GM12878 (cell line): ENCODE results near the gene IZUMO1. TPM values are rescaled to one million over a fixed set of nuclear protein-coding genes. Genes with fewer than 3 reads are reported as not detected.

ENCODE experiments used
- ATAC-seq: fragments of 200-7000 bp; cut with Tn5 transposase; 3 replicates; pipeline ENCODE4 v1.9.1; 2020; ENCODE audit warnings: mild to moderate bottlenecking, moderate library complexity
- BruUV-seq: library from RNA; stranded (reverse); fragments of 400-500 nt; replicated peaks from 2 replicates; lab custom pipeline; 2021; lab: Mats Ljungman, UMichigan
- CTCF ChIA-PET: fragments of 300-600 bp; sonication (Branson Sonifier 250); formaldehyde crosslinking; extraction: SDS; loops from one replicate; lab custom pipeline; 2021; ENCODE audit warnings: inconsistent platforms; lab: Yijun Ruan, JAX
- POLR2A ChIA-PET: fragments of 350-600 bp; formaldehyde crosslinking; extraction: SDS; loops from one replicate; lab custom pipeline; 2021; ENCODE audit warnings: inconsistent platforms; lab: Charles Lee
- RAD21 ChIA-PET: fragments of 300-600 bp; sonication (Branson Sonifier 250); formaldehyde crosslinking; loops from one replicate; lab custom pipeline; 2023; ENCODE audit warnings: antibody characterized with exemption; ENCODE audit not compliant: unreplicated experiment; lab: Charles Lee
- SMC1A ChIA-PET: fragments of 300-600 bp; sonication (Branson Sonifier 250); formaldehyde crosslinking; loops from one replicate; lab custom pipeline; 2023; ENCODE audit not compliant: unreplicated experiment, uncharacterized antibody; lab: Charles Lee
- DNase-seq: peaks from one replicate; pipeline ENCODE4 v3.0.0-alpha.2; 2011; ENCODE audit warnings: low read depth, low spot score
- FAIRE-seq: peaks from 3 replicates; lab custom pipeline; 2011; peaks lifted over from hg19 to GRCh38; lab: Jason Lieb, UNC
- H2AFZ ChIP-seq: 2 replicates; pipeline ENCODE4 v1.6.0; 2011; ENCODE audit warnings: low read depth, low read length, control low read depth; ENCODE audit not compliant: control insufficient read depth
- H3K27ac ChIP-seq: 2 replicates; pipeline ENCODE4 v1.5.1; 2011; ENCODE audit warnings: control low read depth; ENCODE audit not compliant: control insufficient read depth, insufficient read depth
- H3K27me3 ChIP-seq, 2 experiments: replicated peaks in 1 of 2; 2 replicates each; pipeline versions ENCODE4 v1.6.0 to v1.6.1; 2011; ENCODE audit warnings: low read length in 1 of 2; ENCODE audit not compliant: control insufficient read depth in 2 of 2, insufficient read depth in 2 of 2
- H3K36me3 ChIP-seq, 2 experiments: 2 replicates each; pipeline ENCODE4 v1.5.1; 2011; ENCODE audit warnings: low read length in 1 of 2; ENCODE audit not compliant: control insufficient read depth in 2 of 2, insufficient read depth in 2 of 2
- H3K4me1 ChIP-seq: 2 replicates; pipeline ENCODE4 v1.6.1; 2011; ENCODE audit warnings: mild to moderate bottlenecking, low read length, moderate library complexity, mixed read lengths; ENCODE audit not compliant: control insufficient read depth, insufficient read depth
- H3K4me2 ChIP-seq: 2 replicates; pipeline ENCODE4 v1.6.0; 2011; ENCODE audit warnings: control low read depth; ENCODE audit not compliant: control insufficient read depth, insufficient read depth
- H3K4me3 ChIP-seq: fragments of 200-600 bp; sonication (generic); 2 replicates; pipeline ENCODE4 v1.5.1; 2016
- H3K79me2 ChIP-seq: 2 replicates; pipeline ENCODE4 v1.6.0; 2011; ENCODE audit warnings: low read length; ENCODE audit not compliant: control insufficient read depth, insufficient read depth
- H3K9ac ChIP-seq: 2 replicates; pipeline ENCODE4 v1.8.0; 2011; ENCODE audit warnings: low read length, control low read depth, mixed read lengths; ENCODE audit not compliant: control insufficient read depth, insufficient read depth
- H3K9me3 ChIP-seq: replicated peaks from 3 replicates; pipeline ENCODE4 v1.5.1; 2011; ENCODE audit warnings: mild to moderate bottlenecking, low read length; ENCODE audit not compliant: control insufficient read depth, insufficient read depth
- H4K20me1 ChIP-seq: 2 replicates; pipeline ENCODE4 v1.6.0; 2011; ENCODE audit not compliant: control insufficient read depth, insufficient read depth
- BHLHE40 ChIP-seq, 2 experiments: fragments of 450-650 bp in 1 of 2; IDR thresholded peaks; 2 replicates each; pipeline ENCODE4 v1.6.1; 2011 to 2017; ENCODE audit warnings: low read depth in 2 of 2, borderline replicate concordance in 1 of 2, improper control_type of control experiment in 1 of 2, low read length in 1 of 2, mild to moderate bottlenecking in 1 of 2
- CBFB ChIP-seq: IDR thresholded peaks from 2 replicates; pipeline ENCODE4 v1.6.1; 2016; ENCODE audit warnings: antibody characterized with exemption, low read depth
- DPF2 ChIP-seq: fragments of 450-650 bp; IDR thresholded peaks from 2 replicates; pipeline ENCODE4 v1.6.1; 2017; ENCODE audit warnings: mild to moderate bottlenecking
- FOXK2 ChIP-seq: fragments of 450-650 bp; IDR thresholded peaks from 2 replicates; pipeline ENCODE4 v1.6.1; 2017; ENCODE audit warnings: mild to moderate bottlenecking, moderate library complexity
- HDAC6 ChIP-seq: fragments of 200-600 bp; sonication (generic); IDR thresholded peaks from one replicate; pipeline ENCODE4 v1.8.0; 2017; ENCODE audit warnings: antibody characterized with exemption; ENCODE audit not compliant: unreplicated experiment
- KDM1A ChIP-seq: fragments of 200-600 bp; sonication (generic); IDR thresholded peaks from 2 replicates; pipeline ENCODE4 v1.6.1; 2016; ENCODE audit warnings: borderline replicate concordance
- NR2F1 ChIP-seq: fragments of 450-650 bp; conservative IDR thresholded peaks from 2 replicates; pipeline ENCODE4 v1.6.1; 2017; ENCODE audit warnings: mild to moderate bottlenecking
- PAX8 ChIP-seq: fragments of 450-650 bp; IDR thresholded peaks from 2 replicates; pipeline ENCODE4 v1.6.1; 2017; ENCODE audit warnings: mild to moderate bottlenecking, moderate library complexity
- PML ChIP-seq: IDR thresholded peaks from 2 replicates; pipeline ENCODE4 v1.6.1; 2012; ENCODE audit warnings: low read length, inconsistent platforms
- RELA ChIP-seq: fragments of 450-650 bp; IDR thresholded peaks from 2 replicates; pipeline ENCODE4 v1.8.0; 2014; ENCODE audit warnings: borderline replicate concordance; ENCODE audit not compliant: partially characterized antibody
- RFX5 ChIP-seq: IDR thresholded peaks from 2 replicates; pipeline ENCODE4 v1.6.1; 2011; ENCODE audit warnings: low read depth, low read length, improper control_type of control experiment
- SREBF1 ChIP-seq: IDR thresholded peaks from 2 replicates; pipeline ENCODE4 v1.6.1; 2012; ENCODE audit warnings: mild to moderate bottlenecking, low read length
- STAT3 ChIP-seq: IDR thresholded peaks from 2 replicates; pipeline ENCODE4 v1.6.1; 2011; ENCODE audit warnings: low read depth, low read length, improper control_type of control experiment
- SUPT20H ChIP-seq: IDR thresholded peaks from 2 replicates; pipeline ENCODE4 v1.6.1; 2011; ENCODE audit warnings: low read depth, mild to moderate bottlenecking, low read length, moderate library complexity, borderline replicate concordance; ENCODE audit not compliant: control insufficient read depth
- TAF1 ChIP-seq: IDR thresholded peaks from 2 replicates; pipeline ENCODE4 v1.6.1; 2011; ENCODE audit warnings: mild to moderate bottlenecking, low read depth, low read length, borderline replicate concordance
- ZNF217 ChIP-seq: fragments of 450-650 bp; IDR thresholded peaks from 2 replicates; pipeline ENCODE4 v1.6.1; 2017; ENCODE audit warnings: antibody characterized with exemption, mild to moderate bottlenecking
- ZNF24 ChIP-seq: fragments of 450-650 bp; IDR thresholded peaks from 2 replicates; pipeline ENCODE4 v1.6.1; 2017; ENCODE audit warnings: antibody characterized with exemption, mild to moderate bottlenecking
- WGBS: methylation state at CpG from one replicate; pipeline ENCODE4 v1.1.6; 2016; ENCODE audit warnings: low lambda C conversion rate; ENCODE audit not compliant: insufficient replicate concordance, insufficient coverage; ENCODE audit errors: missing lambda C conversion rate; 5-methylcytosine and 5-hydroxymethylcytosine counted together
- in situ Hi-C: fragments of 300-500 bp; cut with MboI; formaldehyde crosslinking; loops from 9 replicates; pipeline ENCODE4 v1.14.3; 2018; ENCODE audit warnings: mixed read lengths
- intact Hi-C: fragments of 100-400 bp; cut with micrococcal nuclease; formaldehyde crosslinking; loops from one replicate; pipeline ENCODE4 v1.14.2; 2022; ENCODE audit not compliant: unreplicated experiment
- polyA plus RNA-seq, 11 experiments: library from polyadenylated mRNA; depleted of rRNA in 4 of 11; unstranded in 6 of 11; stranded (reverse) in 5 of 11; fragments of >200 nt; fragmentation: Nextera tagmentation in 4 of 11; fragmentation: Illumina TruSeq in 1 of 11; extraction: Ambion mirVana in 4 of 11; extraction: Trizol in 1 of 11; gene quantifications; 1 replicate in 1 of 11; 2 replicates in 10 of 11; pipeline versions ENCODE4 v1.2.1 to v1.2.3, GENCODE V29; 2011 to 2016; ENCODE audit warnings: inconsistent platforms in 2 of 11, missing spikeins in 2 of 11, low read depth in 1 of 11
- total RNA-seq, 4 experiments: library from RNA; depleted of rRNA in 3 of 4; stranded (reverse); fragments of >200 nt in 3 of 4; fragmentation: Illumina TruSeq in 1 of 4; extraction: Trizol in 1 of 4; gene quantifications; 2 replicates each; pipeline versions ENCODE4 v1.2.1 to v1.2.3, GENCODE V29; 2013 to 2021
- TF ChIP-seq, protein P1 (sequence below): fragments of 450-650 bp; IDR thresholded peaks from 2 replicates; pipeline ENCODE4 v1.6.1; 2017; ENCODE audit warnings: mild to moderate bottlenecking
- TF ChIP-seq, protein P2 (sequence below): fragments of 450-650 bp; formaldehyde crosslinking; IDR thresholded peaks from 2 replicates; pipeline ENCODE4 v1.4.0; 2020; ENCODE audit warnings: mild to moderate bottlenecking, moderate library complexity
- TF ChIP-seq, protein P3 (sequence below): IDR thresholded peaks from 2 replicates; pipeline ENCODE4 v1.6.1; 2012; ENCODE audit warnings: low read depth, low read length, improper control_type of control experiment

Gene IZUMO1
- total and polyA plus RNA-seq, 10 of the 15 experiments (the other 5 are each of a cell fraction or from before 2014, with no cell fraction given): not detected

DNA sequence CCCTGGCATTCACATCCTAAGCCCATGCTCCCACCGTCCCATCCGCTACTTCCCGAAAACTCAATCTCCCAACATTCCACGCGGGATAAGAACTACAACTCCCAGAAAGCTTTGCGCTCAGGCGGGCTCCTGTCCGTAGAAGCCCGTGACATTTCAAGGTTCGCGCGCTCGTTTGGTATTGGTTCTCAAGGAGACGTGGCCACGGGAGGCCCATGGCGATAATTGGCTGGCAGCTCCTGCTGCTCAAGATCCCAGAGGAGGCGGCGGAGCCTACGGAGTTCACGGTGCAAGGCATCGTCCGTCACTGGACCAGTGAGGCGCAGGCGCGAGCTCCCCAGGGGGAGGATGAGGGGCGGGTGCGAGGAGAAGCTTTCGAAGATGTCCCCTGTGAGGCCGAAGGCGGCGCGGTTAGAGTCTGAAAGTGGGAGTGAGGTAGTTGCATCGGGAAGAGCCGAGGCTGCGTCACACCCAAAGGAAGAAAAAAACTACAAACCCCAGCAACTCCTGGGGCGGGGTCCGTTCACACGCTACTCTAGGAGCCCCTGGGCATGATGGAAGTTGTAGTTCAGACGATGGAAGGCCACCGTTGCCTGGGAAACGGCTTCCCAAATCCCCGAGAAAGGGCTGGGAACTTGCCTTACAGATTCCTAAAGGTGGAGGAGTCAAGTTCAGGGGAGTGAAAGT is 26.0 kb downstream of the IZUMO1 start:
- peak overlapping the region; percentile 98 for H2AFZ ChIP-seq
- no peaks in the 10 kb centered on the region for H3K36me3 ChIP-seq
- in situ Hi-C loops: no loop called here
- peak; percentile 99 for ATAC-seq
- no TSS peak for BruUV-seq
- H3K27me3 ChIP-seq: no peaks in the 10 kb centered on the region
- peak; percentile 90 for DNase-seq
- ChIA-PET POLR2A (interaction anchor here (0.5 to 1.0 kb wide), 4 partner anchors 52 to 160 kb away, joined by 3 to 6 read pairs (median 4); no protein-coding TSS in a partner anchor), SMC1A (interaction anchor here (0.8 to 1.3 kb wide), 4 partner anchors 18 to 273 kb away, joined by 3 to 4 read pairs (median 3); partner anchors contain the start of gene RUVBL2), RAD21 (interaction anchor here (1.0 kb wide), 1 partner anchor 75 kb away, joined by 10 read pairs; the partner anchor contains the start of gene CA11), CTCF (interaction anchor here (0.7 to 2.7 kb wide), 4 partner anchors 40 to 273 kb away, joined by 3 to 11 read pairs (median 4); partner anchors contain the start of genes CA11 and RUVBL2)
- FAIRE-seq: peak; percentile 100
- H3K4me1 ChIP-seq: peaks cover 4% of the 10 kb centered on the region
- no peaks in the 10 kb centered on the region for H3K79me2 ChIP-seq
- peak overlapping the region; percentile 59 for H3K4me3 ChIP-seq
- H3K9me3 ChIP-seq: no peaks in the 10 kb centered on the region
- intact Hi-C loops: no loop called here
- H3K4me2 ChIP-seq: peak overlapping the region; percentile 86
- under 1% methylated on average over 42 of the region's 42 CpGs for WGBS
- peak overlapping the region; percentile 55; the same call in 1 of the 2 replicates for H3K9ac ChIP-seq
- peak overlapping the region; percentile 75 for H3K27ac ChIP-seq
- no peaks in the 10 kb centered on the region for H4K20me1 ChIP-seq
- TF ChIP-seq RELA (peak; percentile 15), SREBF1 (peak; percentile 81), KDM1A (no peak), HDAC6 (no peak), PAX8 (no peak), DPF2 (peak; percentile 61), STAT3 (no peak), CBFB (no peak), FOXK2 (no peak), PML (no peak), NR2F1 (no peak), BHLHE40 (IDR thresholded peaks at IDR 0.05; ENCODE audit: borderline replicate concordance in 1 of 2, low read depth in 2 of 2, low read length in 1 of 2) (peak; percentile 73 to 87), ZNF217 (no peak), SUPT20H (no peak), TAF1 (peak; percentile 28; the same call in 1 of the 2 replicates), ZNF24 (no peak), RFX5 (peak; percentile 52; the same call in 1 of the 2 replicates)
- TF ChIP-seq, protein P1, sequence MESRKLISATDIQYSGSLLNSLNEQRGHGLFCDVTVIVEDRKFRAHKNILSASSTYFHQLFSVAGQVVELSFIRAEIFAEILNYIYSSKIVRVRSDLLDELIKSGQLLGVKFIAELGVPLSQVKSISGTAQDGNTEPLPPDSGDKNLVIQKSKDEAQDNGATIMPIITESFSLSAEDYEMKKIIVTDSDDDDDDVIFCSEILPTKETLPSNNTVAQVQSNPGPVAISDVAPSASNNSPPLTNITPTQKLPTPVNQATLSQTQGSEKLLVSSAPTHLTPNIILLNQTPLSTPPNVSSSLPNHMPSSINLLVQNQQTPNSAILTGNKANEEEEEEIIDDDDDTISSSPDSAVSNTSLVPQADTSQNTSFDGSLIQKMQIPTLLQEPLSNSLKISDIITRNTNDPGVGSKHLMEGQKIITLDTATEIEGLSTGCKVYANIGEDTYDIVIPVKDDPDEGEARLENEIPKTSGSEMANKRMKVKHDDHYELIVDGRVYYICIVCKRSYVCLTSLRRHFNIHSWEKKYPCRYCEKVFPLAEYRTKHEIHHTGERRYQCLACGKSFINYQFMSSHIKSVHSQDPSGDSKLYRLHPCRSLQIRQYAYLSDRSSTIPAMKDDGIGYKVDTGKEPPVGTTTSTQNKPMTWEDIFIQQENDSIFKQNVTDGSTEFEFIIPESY: no peak
- TF ChIP-seq, protein P2, sequence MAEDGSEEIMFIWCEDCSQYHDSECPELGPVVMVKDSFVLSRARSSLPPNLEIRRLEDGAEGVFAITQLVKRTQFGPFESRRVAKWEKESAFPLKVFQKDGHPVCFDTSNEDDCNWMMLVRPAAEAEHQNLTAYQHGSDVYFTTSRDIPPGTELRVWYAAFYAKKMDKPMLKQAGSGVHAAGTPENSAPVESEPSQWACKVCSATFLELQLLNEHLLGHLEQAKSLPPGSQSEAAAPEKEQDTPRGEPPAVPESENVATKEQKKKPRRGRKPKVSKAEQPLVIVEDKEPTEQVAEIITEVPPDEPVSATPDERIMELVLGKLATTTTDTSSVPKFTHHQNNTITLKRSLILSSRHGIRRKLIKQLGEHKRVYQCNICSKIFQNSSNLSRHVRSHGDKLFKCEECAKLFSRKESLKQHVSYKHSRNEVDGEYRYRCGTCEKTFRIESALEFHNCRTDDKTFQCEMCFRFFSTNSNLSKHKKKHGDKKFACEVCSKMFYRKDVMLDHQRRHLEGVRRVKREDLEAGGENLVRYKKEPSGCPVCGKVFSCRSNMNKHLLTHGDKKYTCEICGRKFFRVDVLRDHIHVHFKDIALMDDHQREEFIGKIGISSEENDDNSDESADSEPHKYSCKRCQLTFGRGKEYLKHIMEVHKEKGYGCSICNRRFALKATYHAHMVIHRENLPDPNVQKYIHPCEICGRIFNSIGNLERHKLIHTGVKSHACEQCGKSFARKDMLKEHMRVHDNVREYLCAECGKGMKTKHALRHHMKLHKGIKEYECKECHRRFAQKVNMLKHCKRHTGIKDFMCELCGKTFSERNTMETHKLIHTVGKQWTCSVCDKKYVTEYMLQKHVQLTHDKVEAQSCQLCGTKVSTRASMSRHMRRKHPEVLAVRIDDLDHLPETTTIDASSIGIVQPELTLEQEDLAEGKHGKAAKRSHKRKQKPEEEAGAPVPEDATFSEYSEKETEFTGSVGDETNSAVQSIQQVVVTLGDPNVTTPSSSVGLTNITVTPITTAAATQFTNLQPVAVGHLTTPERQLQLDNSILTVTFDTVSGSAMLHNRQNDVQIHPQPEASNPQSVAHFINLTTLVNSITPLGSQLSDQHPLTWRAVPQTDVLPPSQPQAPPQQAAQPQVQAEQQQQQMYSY: no peak
- TF ChIP-seq, protein P3, sequence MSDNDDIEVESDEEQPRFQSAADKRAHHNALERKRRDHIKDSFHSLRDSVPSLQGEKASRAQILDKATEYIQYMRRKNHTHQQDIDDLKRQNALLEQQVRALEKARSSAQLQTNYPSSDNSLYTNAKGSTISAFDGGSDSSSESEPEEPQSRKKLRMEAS: no peak
